Measurements from ENCODE around the gene ATP9B. TPM values are rescaled to one million over a fixed set of nuclear protein-coding genes. Genes with fewer than 3 reads are reported as not detected.
A peak's percentile ranks its signal among the peaks of the same experiment; 100 is the strongest.

Gene ATP9B
- total RNA-seq, 2 experiments from 2014 or later = 15.9 to 16.6 TPM

- Mint-ChIP-seq H3K36me3 (peaks cover 17% of the 10 kb centered on the region), H3K27ac (no peak overlapping the region), H3K27me3 (no peaks in the 10 kb centered on the region), H3K4me3 (no peak overlapping the region), H3K4me1 (ENCODE audit: low read depth) (peaks cover 13% of the 10 kb centered on the region), H3K9me3 (no peaks in the 10 kb centered on the region)
- intact Hi-C loops (cut with micrococcal nuclease) = loop anchor here (5.0 kb wide), 1 partner anchor 34 kb away; no protein-coding TSS in a partner anchor
- CTCF ChIA-PET = no interaction called here
- DNase-seq = no peak
- POLR2A ChIA-PET = interaction anchor here (1.3 kb wide), 1 partner anchor 16 kb away, joined by 3 read pairs; no protein-coding TSS in a partner anchor
Measured at GRCh38 chr18:79111483-79111882, 42.3 kb downstream of the ATP9B start.

- H3K4me3 Mint-ChIP-seq = no peak overlapping the region
- ChIA-PET POLR2A (no interaction called here), CTCF (no interaction called here)
- no peak overlapping the region for H3K27ac Mint-ChIP-seq
- H3K27me3 Mint-ChIP-seq = no peaks in the 10 kb centered on the region
- DNase-seq = no peak
- peaks cover 29% of the 10 kb centered on the region for H3K36me3 Mint-ChIP-seq
- intact Hi-C loops (cut with micrococcal nuclease) = no loop called here
- H3K9me3 Mint-ChIP-seq = no peaks in the 10 kb centered on the region
- H3K4me1 Mint-ChIP-seq (ENCODE audit: low read depth) = no peaks in the 10 kb centered on the region
Measured at GRCh38 chr18:79117385-79117784, 48.2 kb downstream of the ATP9B start.

GRCh38 chr18:79117788-79118187 is 48.6 kb downstream of the ATP9B start:
- Mint-ChIP-seq H3K4me1 (ENCODE audit: low read depth) (no peaks in the 10 kb centered on the region), H3K27me3 (no peaks in the 10 kb centered on the region), H3K27ac (no peak overlapping the region), H3K36me3 (peaks cover 30% of the 10 kb centered on the region), H3K9me3 (no peaks in the 10 kb centered on the region), H3K4me3 (no peak overlapping the region)
- intact Hi-C loops (cut with micrococcal nuclease) = no loop called here
- ChIA-PET CTCF (no interaction called here), POLR2A (no interaction called here)
- no peak for DNase-seq

GRCh38 chr18:79118797-79119196 is 49.6 kb downstream of the ATP9B start:
- Mint-ChIP-seq H3K4me1 (ENCODE audit: low read depth) (peaks cover 4% of the 10 kb centered on the region), H3K27ac (no peak overlapping the region), H3K27me3 (no peaks in the 10 kb centered on the region), H3K4me3 (no peak overlapping the region), H3K36me3 (peaks cover 29% of the 10 kb centered on the region), H3K9me3 (no peaks in the 10 kb centered on the region)
- intact Hi-C loops (cut with micrococcal nuclease) = no loop called here
- POLR2A ChIA-PET = no interaction called here
- DNase-seq = no peak
- CTCF ChIA-PET = no interaction called here

GRCh38 chr18:79121746-79122474 is 52.7 kb downstream of the ATP9B start:
- H3K27me3 Mint-ChIP-seq = no peaks in the 10 kb centered on the region
- H3K27ac Mint-ChIP-seq = no peak overlapping the region
- no peak for DNase-seq
- intact Hi-C loops (cut with micrococcal nuclease) = no loop called here
- H3K36me3 Mint-ChIP-seq = peaks cover 26% of the 10 kb centered on the region
- ChIA-PET POLR2A (no interaction called here), CTCF (interaction anchor here (0.5 kb wide), 1 partner anchor 93 kb away, joined by 3 read pairs; no protein-coding TSS in a partner anchor)
- peaks cover 8% of the 10 kb centered on the region for H3K4me1 Mint-ChIP-seq (ENCODE audit: low read depth)
- H3K4me3 Mint-ChIP-seq = no peak overlapping the region
- H3K9me3 Mint-ChIP-seq = no peaks in the 10 kb centered on the region

GRCh38 chr18:79123948-79124347 is 54.8 kb downstream of the ATP9B start:
- Mint-ChIP-seq H3K36me3 (peaks cover 31% of the 10 kb centered on the region), H3K27ac (no peak overlapping the region), H3K4me3 (no peak overlapping the region), H3K9me3 (no peaks in the 10 kb centered on the region), H3K27me3 (no peaks in the 10 kb centered on the region), H3K4me1 (ENCODE audit: low read depth) (peaks cover 8% of the 10 kb centered on the region)
- CTCF ChIA-PET = no interaction called here
- intact Hi-C loops (cut with micrococcal nuclease) = no loop called here
- POLR2A ChIA-PET = no interaction called here
- no peak for DNase-seq

- H3K4me1 Mint-ChIP-seq (ENCODE audit: low read depth) = peaks cover under 1% of the 10 kb centered on the region
- DNase-seq = no peak
- H3K9me3 Mint-ChIP-seq = no peaks in the 10 kb centered on the region
- ChIA-PET POLR2A (no interaction called here), CTCF (no interaction called here)
- peaks cover 28% of the 10 kb centered on the region for H3K36me3 Mint-ChIP-seq
- no peak overlapping the region for H3K4me3 Mint-ChIP-seq
- intact Hi-C loops (cut with micrococcal nuclease) = no loop called here
- no peak overlapping the region for H3K27ac Mint-ChIP-seq
- no peaks in the 10 kb centered on the region for H3K27me3 Mint-ChIP-seq
Measured at GRCh38 chr18:79129120-79129519, 59.9 kb downstream of the ATP9B start.

GRCh38 chr18:79133724-79134123 is 64.5 kb downstream of the ATP9B start:
- Mint-ChIP-seq H3K4me3 (no peak overlapping the region), H3K27me3 (no peaks in the 10 kb centered on the region), H3K4me1 (ENCODE audit: low read depth) (peaks cover 4% of the 10 kb centered on the region), H3K9me3 (no peaks in the 10 kb centered on the region), H3K36me3 (peaks cover 32% of the 10 kb centered on the region), H3K27ac (no peak overlapping the region)
- POLR2A ChIA-PET = no interaction called here
- CTCF ChIA-PET = no interaction called here
- no peak for DNase-seq
- intact Hi-C loops (cut with micrococcal nuclease) = no loop called here

GRCh38 chr18:79135924-79136323 is 66.7 kb downstream of the ATP9B start:
- POLR2A ChIA-PET = no interaction called here
- Mint-ChIP-seq H3K27ac (no peak overlapping the region), H3K4me1 (ENCODE audit: low read depth) (peaks cover 4% of the 10 kb centered on the region), H3K36me3 (peaks cover 26% of the 10 kb centered on the region), H3K4me3 (no peak overlapping the region), H3K27me3 (no peaks in the 10 kb centered on the region), H3K9me3 (no peaks in the 10 kb centered on the region)
- no peak for DNase-seq
- CTCF ChIA-PET = no interaction called here
- intact Hi-C loops (cut with micrococcal nuclease) = no loop called here

GRCh38 chr18:79136742-79137141 is 67.5 kb downstream of the ATP9B start:
- H3K27ac Mint-ChIP-seq = no peak overlapping the region
- CTCF ChIA-PET = no interaction called here

GRCh38 chr18:79139206-79139605 is 70.0 kb downstream of the ATP9B start:
- H3K36me3 Mint-ChIP-seq = peaks cover 19% of the 10 kb centered on the region
- peaks cover 4% of the 10 kb centered on the region for H3K4me1 Mint-ChIP-seq (ENCODE audit: low read depth)
- POLR2A ChIA-PET = no interaction called here
- CTCF ChIA-PET = no interaction called here
- H3K27ac Mint-ChIP-seq = no peak overlapping the region
- peak; percentile 18 for DNase-seq
- intact Hi-C loops (cut with micrococcal nuclease) = no loop called here
- H3K4me3 Mint-ChIP-seq = no peak overlapping the region
- H3K27me3 Mint-ChIP-seq = no peaks in the 10 kb centered on the region
- H3K9me3 Mint-ChIP-seq = no peaks in the 10 kb centered on the region

More at GRCh38 chr18:79136742-79137141, 67.5 kb downstream of the ATP9B start:
- DNase-seq = no peak
- intact Hi-C loops (cut with micrococcal nuclease) = no loop called here
- Mint-ChIP-seq H3K4me1 (ENCODE audit: low read depth) (peaks cover 4% of the 10 kb centered on the region), H3K36me3 (peaks cover 25% of the 10 kb centered on the region), H3K4me3 (no peak overlapping the region), H3K27me3 (no peaks in the 10 kb centered on the region), H3K9me3 (no peaks in the 10 kb centered on the region)
- POLR2A ChIA-PET = no interaction called here

- H3K9me3 Mint-ChIP-seq = no peaks in the 10 kb centered on the region
- no peak for DNase-seq
- H3K4me3 Mint-ChIP-seq = no peak overlapping the region
- POLR2A ChIA-PET = no interaction called here
- intact Hi-C loops (cut with micrococcal nuclease) = no loop called here
- H3K4me1 Mint-ChIP-seq (ENCODE audit: low read depth) = no peaks in the 10 kb centered on the region
- no peaks in the 10 kb centered on the region for H3K27me3 Mint-ChIP-seq
- H3K27ac Mint-ChIP-seq = no peak overlapping the region
- CTCF ChIA-PET = no interaction called here
- H3K36me3 Mint-ChIP-seq = peaks cover 18% of the 10 kb centered on the region
Measured at GRCh38 chr18:79147014-79147413, 77.8 kb downstream of the ATP9B start.

GRCh38 chr18:79151191-79151590 is 82.0 kb downstream of the ATP9B start:
- intact Hi-C loops (cut with micrococcal nuclease) = no loop called here

More at GRCh38 chr18:79151191-79151590, 82.0 kb downstream of the ATP9B start:
- DNase-seq = no peak
- Mint-ChIP-seq H3K4me1 (ENCODE audit: low read depth) (no peaks in the 10 kb centered on the region), H3K27ac (no peak overlapping the region), H3K36me3 (peaks cover 13% of the 10 kb centered on the region), H3K27me3 (no peaks in the 10 kb centered on the region), H3K9me3 (no peaks in the 10 kb centered on the region), H3K4me3 (no peak overlapping the region)
- ChIA-PET CTCF (no interaction called here), POLR2A (no interaction called here)
